ENCODE results near the gene CD38.

The CD38 gene

GRCh38 chr4:15901998-15902397 lies 123.9 kb downstream of the CD38 start:
- Histone ChIP-seq H2AK5ac (ENCODE audit: low read length, severe bottlenecking) (no peak overlapping the region), H2BK15ac (ENCODE audit: low read depth, poor library complexity, severe bottlenecking) (no peak overlapping the region), H3K4me2 (ENCODE audit: low read length, poor library complexity, severe bottlenecking) (no peak overlapping the region), H4K8ac (ENCODE audit: low read length) (no peak overlapping the region), H3K27ac (ENCODE audit: low read length, poor library complexity, severe bottlenecking) (no peak overlapping the region), H4K91ac (ENCODE audit: low read length) (no peak overlapping the region), H3K79me1 (replicated peaks; ENCODE audit: low read length, poor library complexity, severe bottlenecking) (no peaks in the 10 kb centered on the region), H3K9me3 (ENCODE audit: control insufficient read depth, low read length) (no peaks in the 10 kb centered on the region), H3K4me1 (ENCODE audit: control insufficient read depth, insufficient read depth, low read depth, low read length) (peaks cover 5% of the 10 kb centered on the region), H3K36me3 (ENCODE audit: control insufficient read depth in 1 of 2, insufficient read depth in 2 of 2, low read depth in 1 of 2, low read length in 2 of 2) (no peaks in the 10 kb centered on the region), H3K14ac (ENCODE audit: low read length in 2 of 2) (no peak overlapping the region), H3K23ac (ENCODE audit: low read length in 2 of 2) (no peak overlapping the region), H3K9ac (ENCODE audit: low read length) (no peak overlapping the region), H3K4ac (ENCODE audit: low read depth in 1 of 2, low read length in 2 of 2) (no peak overlapping the region), H3K4me3 (ENCODE audit: insufficient read depth in 1 of 2, low read depth in 1 of 2, low read length in 2 of 2) (no peak overlapping the region), H3K18ac (ENCODE audit: low read depth in 1 of 2, low read length in 2 of 2) (no peak overlapping the region), H2BK5ac (ENCODE audit: low read depth, low read length, poor library complexity, severe bottlenecking) (no peak overlapping the region), H2BK120ac (ENCODE audit: low read depth, low read length) (no peak overlapping the region), H2BK12ac (ENCODE audit: low read length in 2 of 2) (no peak overlapping the region), H2AFZ (ENCODE audit: low read depth, low read length) (no peak overlapping the region), H3K27me3 (ENCODE audit: control insufficient read depth in 1 of 2, insufficient read depth in 1 of 2, low read length in 2 of 2) (no peaks in the 10 kb centered on the region)
- no peak for DNase-seq
- WGBS = 85% methylated on average over 2 of the region's 2 CpGs

GRCh38 chr4:15902746-15903145 lies 124.6 kb downstream of the CD38 start:
- no peak for DNase-seq
- Histone ChIP-seq H3K27me3 (ENCODE audit: control insufficient read depth in 1 of 2, insufficient read depth in 1 of 2, low read length in 2 of 2) (no peaks in the 10 kb centered on the region), H2BK5ac (ENCODE audit: low read depth, low read length, poor library complexity, severe bottlenecking) (no peak overlapping the region), H3K27ac (ENCODE audit: low read length, poor library complexity, severe bottlenecking) (no peak overlapping the region), H3K4me1 (ENCODE audit: control insufficient read depth, insufficient read depth, low read depth, low read length) (peaks cover 5% of the 10 kb centered on the region), H2AK5ac (ENCODE audit: low read length, severe bottlenecking) (no peak overlapping the region), H3K14ac (ENCODE audit: low read length in 2 of 2) (no peak overlapping the region), H3K9ac (ENCODE audit: low read length) (no peak overlapping the region), H3K23ac (ENCODE audit: low read length in 2 of 2) (no peak overlapping the region), H2BK12ac (ENCODE audit: low read length in 2 of 2) (no peak overlapping the region), H3K9me3 (ENCODE audit: control insufficient read depth, low read length) (no peaks in the 10 kb centered on the region), H2BK15ac (ENCODE audit: low read depth, poor library complexity, severe bottlenecking) (no peak overlapping the region), H2BK120ac (ENCODE audit: low read depth, low read length) (no peak overlapping the region), H3K4me2 (ENCODE audit: low read length, poor library complexity, severe bottlenecking) (no peak overlapping the region), H3K18ac (ENCODE audit: low read depth in 1 of 2, low read length in 2 of 2) (no peak overlapping the region), H3K79me1 (replicated peaks; ENCODE audit: low read length, poor library complexity, severe bottlenecking) (no peaks in the 10 kb centered on the region), H3K36me3 (ENCODE audit: control insufficient read depth in 1 of 2, insufficient read depth in 2 of 2, low read depth in 1 of 2, low read length in 2 of 2) (no peaks in the 10 kb centered on the region), H3K4me3 (ENCODE audit: insufficient read depth in 1 of 2, low read depth in 1 of 2, low read length in 2 of 2) (no peak overlapping the region), H3K4ac (ENCODE audit: low read depth in 1 of 2, low read length in 2 of 2) (no peak overlapping the region), H2AFZ (ENCODE audit: low read depth, low read length) (no peak overlapping the region), H4K91ac (ENCODE audit: low read length) (no peak overlapping the region), H4K8ac (ENCODE audit: low read length) (no peak overlapping the region)
- WGBS = 96% methylated on average over 2 of the region's 2 CpGs
